HepG2 (cell line): ENCODE results near the gene CHRNB4. TPM values are rescaled to one million over a fixed set of nuclear protein-coding genes. Genes with fewer than 3 reads are reported as not detected.

Source experiments
- ATAC-seq: fragments of 200-7000 bp; cut with Tn5 transposase; 3 replicates; pipeline ENCODE4 v1.9.1; 2020; ENCODE audit warnings: mild to moderate bottlenecking, moderate library complexity
- BruUV-seq: library from RNA; stranded (reverse); fragments of 400-500 nt; replicated peaks from 2 replicates; lab custom pipeline; 2021; lab: Mats Ljungman, UMichigan
- CTCF ChIA-PET: fragments of 300-600 bp; formaldehyde crosslinking; extraction: SDS; loops from one replicate; lab custom pipeline; 2021; ENCODE audit warnings: low total read pairs, inconsistent platforms, low intra/inter-chr PET ratio; lab: Yijun Ruan, JAX
- POLR2A ChIA-PET: fragments of 350-600 bp; sonication (Branson Sonifier 250); formaldehyde crosslinking; loops from one replicate; lab custom pipeline; 2020; ENCODE audit warnings: antibody characterized with exemption, inconsistent platforms; lab: Yijun Ruan, JAX
- DNase-seq: peaks from one replicate; pipeline ENCODE4 v3.0.0-alpha.2; 2015; ENCODE audit warnings: low spot score
- FAIRE-seq: peaks from 3 replicates; lab custom pipeline; 2011; peaks lifted over from hg19 to GRCh38; lab: Jason Lieb, UNC
- H2AFZ ChIP-seq: one replicate; pipeline ENCODE4 v1.6.1; 2011; ENCODE audit warnings: low read length, inconsistent platforms
- H3K27ac ChIP-seq: fragments of 300-600 bp; 3 replicates; pipeline ENCODE4 v1.8.0; 2011; ENCODE audit warnings: mixed run types, mild to moderate bottlenecking, mixed read lengths, low read length, inconsistent platforms; ENCODE audit not compliant: insufficient read depth; ENCODE audit errors: extremely low read length
- H3K27me3 ChIP-seq, 2 experiments: fragments of 200-600 bp in 1 of 2; 2 replicates in 1 of 2; 3 replicates in 1 of 2; pipeline versions ENCODE4 v1.6.0 to v1.8.0; 2011; ENCODE audit warnings: low read length in 2 of 2, mild to moderate bottlenecking in 2 of 2, moderate library complexity in 2 of 2, inconsistent platforms in 1 of 2; ENCODE audit not compliant: insufficient read depth in 2 of 2, control insufficient read depth in 1 of 2
- H3K36me3 ChIP-seq, 2 experiments: fragments of 200-600 bp in 1 of 2; replicated peaks in 1 of 2; 2 replicates in 1 of 2; 3 replicates in 1 of 2; pipeline versions ENCODE4 v1.5.1 to v1.8.0; 2011; ENCODE audit warnings: low read length in 2 of 2, inconsistent platforms in 1 of 2; ENCODE audit not compliant: insufficient read depth in 2 of 2, control insufficient read depth in 1 of 2
- H3K4me1 ChIP-seq: 2 replicates; pipeline ENCODE4 v1.5.1; 2012; ENCODE audit warnings: low read length, inconsistent platforms; ENCODE audit not compliant: insufficient read depth
- H3K4me2 ChIP-seq: 2 replicates; pipeline ENCODE4 v1.6.0; 2011; ENCODE audit warnings: low read depth, low read length, inconsistent platforms
- H3K4me3 ChIP-seq, 3 experiments: fragments of 200-600 bp in 1 of 3; sonication (generic), shearing (Covaris generic) in 1 of 3; replicated peaks in 1 of 3; 2 replicates each; pipeline ENCODE4 v1.5.1; 2011 to 2016; ENCODE audit warnings: low read length in 3 of 3, inconsistent platforms in 2 of 3, low read depth in 2 of 3, mild to moderate bottlenecking in 2 of 3, control low read depth in 1 of 3, mixed read lengths in 1 of 3; ENCODE audit not compliant: insufficient read depth in 1 of 3
- H3K79me2 ChIP-seq: one replicate; pipeline ENCODE4 v1.6.1; 2011; ENCODE audit warnings: low read length, inconsistent platforms; ENCODE audit not compliant: insufficient read depth
- H3K9ac ChIP-seq: 2 replicates; pipeline ENCODE4 v1.6.0; 2011; ENCODE audit warnings: mild to moderate bottlenecking, low read depth, low read length, inconsistent platforms; ENCODE audit not compliant: insufficient read depth
- H3K9me3 ChIP-seq: 2 replicates; pipeline ENCODE4 v1.5.1; 2012; ENCODE audit warnings: mild to moderate bottlenecking, low read length
- H4K20me1 ChIP-seq: 2 replicates; pipeline ENCODE4 v1.6.0; 2011; ENCODE audit warnings: inconsistent platforms, mild to moderate bottlenecking, low read length, moderate library complexity; ENCODE audit not compliant: insufficient read depth
- ASH2L ChIP-seq: fragments of 300-600, 200-600 bp; sonication (generic); IDR thresholded peaks from 2 replicates; pipeline ENCODE4 v1.7.0; 2017; ENCODE audit warnings: low read depth, mild to moderate bottlenecking, moderate library complexity, mixed read lengths, low read length; ENCODE audit not compliant: insufficient read length
- FIP1L1 ChIP-seq: fragments of 200-400 bp; formaldehyde crosslinking; IDR thresholded peaks from 2 replicates; pipeline ENCODE4 v1.6.1; 2018; ENCODE audit warnings: low read depth, mild to moderate bottlenecking, low read length, moderate library complexity, borderline replicate concordance; ENCODE audit not compliant: insufficient read depth
- MXD1 ChIP-seq: sonication (generic); formaldehyde crosslinking; IDR thresholded peaks from 2 replicates; pipeline ENCODE4 v1.4.0; 2020; ENCODE audit warnings: mild to moderate bottlenecking, missing genetic modification reagents
- MYNN ChIP-seq: sonication (generic); formaldehyde crosslinking; IDR thresholded peaks from 2 replicates; pipeline ENCODE4 v1.4.0; 2020; ENCODE audit warnings: mild to moderate bottlenecking, low read depth, missing genetic modification reagents
- TEF ChIP-seq: sonication (generic); formaldehyde crosslinking; IDR thresholded peaks from 2 replicates; pipeline ENCODE4 v1.5.0; 2020; ENCODE audit warnings: missing genetic modification reagents
- U2AF1 ChIP-seq: fragments of 200-400 bp; formaldehyde crosslinking; optimal IDR thresholded peaks from 2 replicates; pipeline ENCODE3; 2017; ENCODE audit warnings: mild to moderate bottlenecking, low read depth, low read length
- YEATS2 ChIP-seq: sonication (generic); formaldehyde crosslinking; IDR thresholded peaks from 2 replicates; pipeline ENCODE4 v1.4.0; 2020; ENCODE audit warnings: missing genetic modification reagents, borderline replicate concordance
- ZNF367 ChIP-seq: sonication (generic); formaldehyde crosslinking; IDR thresholded peaks from 2 replicates; pipeline ENCODE4 v1.4.0; 2020; ENCODE audit warnings: missing genetic modification reagents, borderline replicate concordance
- ZNF441 ChIP-seq: sonication (generic); formaldehyde crosslinking; IDR thresholded peaks from 2 replicates; pipeline ENCODE4 v1.7.0; 2021; ENCODE audit warnings: missing genetic modification reagents, borderline replicate concordance
- ZNF446 ChIP-seq: sonication (generic); formaldehyde crosslinking; IDR thresholded peaks from 2 replicates; pipeline ENCODE4 v1.5.0; 2020; ENCODE audit warnings: mild to moderate bottlenecking, missing genetic modification reagents
- WGBS: methylation state at CpG from one replicate; pipeline ENCODE4 v1.1.6; 2017; ENCODE audit warnings: low lambda C conversion rate; 5-methylcytosine and 5-hydroxymethylcytosine counted together
- in situ Hi-C: cut with HindIII; loops from 2 replicates; pipeline ENCODE4 v1.10.0; 2017; ENCODE audit warnings: low pct_unique_long_range_greater_than_20kb; ENCODE audit not compliant: extremely low pct_ligation_motif_present
- intact Hi-C: fragments of 100-400 bp; cut with micrococcal nuclease; formaldehyde crosslinking; loops from one replicate; pipeline ENCODE4 v1.10.0; 2022; ENCODE audit not compliant: unreplicated experiment
- polyA plus RNA-seq, 8 experiments: library from polyadenylated mRNA; depleted of rRNA in 3 of 8; stranded (reverse) in 7 of 8; unstranded in 1 of 8; fragments of >200 nt; fragmentation: Illumina TruSeq in 4 of 8; extraction: Trizol in 4 of 8; gene quantifications; 2 replicates each; pipeline versions ENCODE4 v1.2.1 to v1.2.3, GENCODE V29; 2011 to 2016; ENCODE audit warnings: low read depth in 4 of 8, missing spikeins in 1 of 8, mixed read lengths in 1 of 8; ENCODE audit not compliant: insufficient read depth in 1 of 8
- total RNA-seq, 5 experiments: library from RNA; depleted of rRNA; stranded (reverse); fragments of >200 nt; fragmentation: Illumina TruSeq; extraction: Trizol; gene quantifications; 2 replicates each; pipeline ENCODE4 v1.2.3, GENCODE V29; 2016; ENCODE audit warnings: low read depth in 1 of 5

CHRNB4 gene
- total and polyA plus RNA-seq, 2 of the 13 experiments (the other 11 are each of a cell fraction or from before 2014, with no cell fraction given) = not detected

- Histone ChIP-seq H3K9ac (no peak overlapping the region), H2AFZ (no peak overlapping the region), H3K4me3 (no peak overlapping the region), H3K9me3 (no peaks in the 10 kb centered on the region), H4K20me1 (no peaks in the 10 kb centered on the region), H3K36me3 (no peaks in the 10 kb centered on the region)
- ChIA-PET CTCF (no interaction called here), POLR2A (no interaction called here)
- no TSS peak for BruUV-seq
- TF ChIP-seq TEF (CRISPR knock-in tag) (no peak), ZNF441 (CRISPR knock-in tag) (no peak), ZNF446 (CRISPR knock-in tag) (no peak), ASH2L (no peak), FIP1L1 (no peak), ZNF367 (CRISPR knock-in tag) (no peak), U2AF1 (no peak), MYNN (no peak), YEATS2 (no peak), MXD1 (CRISPR knock-in tag) (no peak)
- TF ChIP-seq, all 625 proteins: peak for 0
- no peak overlapping the region for H3K4me2 ChIP-seq
- FAIRE-seq (no peak), DNase-seq (no peak), ATAC-seq (no peak)
- no peaks in the 10 kb centered on the region; a peak in 2 of 5 replicates for H3K27me3 ChIP-seq
- H3K27ac ChIP-seq = no peak overlapping the region
- WGBS = 19% methylated on average over 4 of the region's 5 CpGs
- in situ Hi-C loops = no loop called here
- no peaks in the 10 kb centered on the region for H3K4me1 ChIP-seq
- H3K79me2 ChIP-seq = no peaks in the 10 kb centered on the region
- intact Hi-C loops = no loop called here
These were observed 41.1 kb upstream of the CHRNB4 start for GRCh38 chr15:78682004-78682651.
